ENCODE results near the gene MPHOSPH8.

MPHOSPH8 gene

GRCh38 chr13:19605161-19605955, 28.1 kb upstream of the MPHOSPH8 start:
- DNase-seq (ENCODE audit: low read depth): no peak
- TF ChIP-seq, protein P1, sequence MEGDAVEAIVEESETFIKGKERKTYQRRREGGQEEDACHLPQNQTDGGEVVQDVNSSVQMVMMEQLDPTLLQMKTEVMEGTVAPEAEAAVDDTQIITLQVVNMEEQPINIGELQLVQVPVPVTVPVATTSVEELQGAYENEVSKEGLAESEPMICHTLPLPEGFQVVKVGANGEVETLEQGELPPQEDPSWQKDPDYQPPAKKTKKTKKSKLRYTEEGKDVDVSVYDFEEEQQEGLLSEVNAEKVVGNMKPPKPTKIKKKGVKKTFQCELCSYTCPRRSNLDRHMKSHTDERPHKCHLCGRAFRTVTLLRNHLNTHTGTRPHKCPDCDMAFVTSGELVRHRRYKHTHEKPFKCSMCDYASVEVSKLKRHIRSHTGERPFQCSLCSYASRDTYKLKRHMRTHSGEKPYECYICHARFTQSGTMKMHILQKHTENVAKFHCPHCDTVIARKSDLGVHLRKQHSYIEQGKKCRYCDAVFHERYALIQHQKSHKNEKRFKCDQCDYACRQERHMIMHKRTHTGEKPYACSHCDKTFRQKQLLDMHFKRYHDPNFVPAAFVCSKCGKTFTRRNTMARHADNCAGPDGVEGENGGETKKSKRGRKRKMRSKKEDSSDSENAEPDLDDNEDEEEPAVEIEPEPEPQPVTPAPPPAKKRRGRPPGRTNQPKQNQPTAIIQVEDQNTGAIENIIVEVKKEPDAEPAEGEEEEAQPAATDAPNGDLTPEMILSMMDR (IDR thresholded peaks at IDR 0.05; ENCODE audit: low read length, missing control alignments): no peak

GRCh38 chr13:19606152-19606551, 27.3 kb upstream of the MPHOSPH8 start:
- TF ChIP-seq, protein P1 (IDR thresholded peaks at IDR 0.05; ENCODE audit: low read length, missing control alignments): no peak
- H3K4me3 ChIP-seq (replicated peaks; ENCODE audit: low read depth, low read length): no peak overlapping the region
- DNase-seq (ENCODE audit: low read depth): no peak

More at GRCh38 chr13:19605161-19605955, 28.1 kb upstream of the MPHOSPH8 start:
- H3K4me3 ChIP-seq (replicated peaks; ENCODE audit: low read depth, low read length): no peak overlapping the region

DNA sequence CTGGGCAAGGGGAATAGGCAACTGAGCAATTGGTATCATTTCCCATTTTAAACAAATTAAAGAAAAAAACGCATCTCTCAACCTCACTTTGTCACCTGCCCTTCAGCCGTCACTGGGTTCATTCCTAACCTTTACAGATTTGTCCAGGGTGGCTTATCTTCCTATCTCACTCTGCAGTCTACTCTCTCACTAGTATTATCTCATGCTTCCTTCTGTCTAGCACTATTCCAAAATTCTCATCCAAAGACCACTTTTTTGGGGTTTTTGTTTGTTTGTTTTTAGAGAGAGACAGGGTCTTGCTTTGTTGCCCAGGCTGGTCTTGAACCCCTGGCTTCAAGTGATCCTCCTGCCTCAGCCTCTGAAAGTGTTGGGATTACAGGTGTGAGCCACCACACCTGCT, 26.7 kb upstream of the MPHOSPH8 start:
- no peak overlapping the region for H3K4me3 ChIP-seq (replicated peaks; ENCODE audit: low read depth, low read length)
- no peak for DNase-seq (ENCODE audit: low read depth)
- TF ChIP-seq, protein P1 (IDR thresholded peaks at IDR 0.05; ENCODE audit: low read length, missing control alignments): no peak

DNA sequence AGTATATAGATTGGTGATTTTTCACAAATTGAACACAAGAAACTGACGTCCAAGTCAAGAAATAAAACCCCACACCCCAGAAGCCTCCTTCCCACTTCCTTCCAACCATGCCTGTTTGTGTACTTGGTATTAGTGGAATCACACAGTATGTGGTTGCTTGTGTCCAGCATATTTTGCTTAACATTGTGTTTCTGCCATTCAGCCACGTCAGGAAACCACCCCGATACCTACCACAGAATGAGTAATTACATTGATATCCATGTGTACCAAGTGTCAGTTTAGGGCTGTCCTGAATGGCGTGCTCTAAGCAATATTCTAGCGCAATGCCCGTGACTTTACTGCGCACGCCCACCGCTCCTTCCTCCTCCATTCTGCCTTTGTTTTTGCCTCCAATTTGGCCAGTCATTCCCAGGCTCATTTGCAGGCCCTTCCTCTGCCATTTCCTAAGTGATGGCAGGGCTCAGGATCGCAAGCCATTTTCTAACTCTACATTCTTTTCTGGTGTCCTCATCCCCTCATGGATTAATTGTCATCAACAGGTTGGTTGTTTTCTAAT, 25.9 kb upstream of the MPHOSPH8 start:
- TF ChIP-seq, protein P1 (IDR thresholded peaks at IDR 0.05; ENCODE audit: low read length, missing control alignments): no peak
- no peak overlapping the region for H3K4me3 ChIP-seq (replicated peaks; ENCODE audit: low read depth, low read length)
- DNase-seq (ENCODE audit: low read depth): no peak

DNA sequence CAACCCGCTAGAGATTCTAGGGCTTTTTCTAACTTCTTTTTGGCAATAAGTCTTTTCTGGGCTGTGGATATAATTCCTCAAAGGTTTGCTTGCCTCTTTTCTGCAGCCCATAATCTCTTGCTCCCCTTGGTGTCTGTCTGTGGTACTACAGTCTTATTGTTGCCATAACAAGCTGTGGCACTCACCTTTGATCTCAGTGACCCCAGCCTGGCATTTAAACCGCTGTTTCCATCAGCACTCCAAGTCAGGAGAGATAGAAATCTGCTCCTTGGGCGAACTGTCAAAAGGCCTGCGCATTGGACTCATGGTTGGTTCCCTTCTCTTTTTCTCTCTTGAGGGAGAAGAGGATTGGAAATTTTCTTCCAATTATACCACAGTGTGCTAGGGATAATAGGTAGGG, 14.5 kb upstream of the MPHOSPH8 start:
- TF ChIP-seq, protein P1 (IDR thresholded peaks at IDR 0.05; ENCODE audit: low read length, missing control alignments): peak; percentile 78
- peak; percentile 57 for DNase-seq (ENCODE audit: low read depth)
- no peak overlapping the region for H3K4me3 ChIP-seq (replicated peaks; ENCODE audit: low read depth, low read length)

- H3K4me3 ChIP-seq (replicated peaks; ENCODE audit: low read depth, low read length): no peak overlapping the region
Measured at GRCh38 chr13:19622193-19622592, 11.3 kb upstream of the MPHOSPH8 start.

More at GRCh38 chr13:19622193-19622592, 11.3 kb upstream of the MPHOSPH8 start:
- no peak for DNase-seq (ENCODE audit: low read depth)
- TF ChIP-seq, protein P1 (IDR thresholded peaks at IDR 0.05; ENCODE audit: low read length, missing control alignments): no peak

All from fibroblast of pulmonary artery (primary cell).